ENCODE results near the gene JCHAIN. TPM values are rescaled to one million over a fixed set of nuclear protein-coding genes. Genes with fewer than 3 reads are reported as not detected.

The JCHAIN gene
- total and polyA plus RNA-seq, 9 of the 15 experiments (the other 6 are each of a cell fraction or from before 2014, with no cell fraction given): 0.04 to 0.68 (median 0.26) TPM; not detected in 5

DNA sequence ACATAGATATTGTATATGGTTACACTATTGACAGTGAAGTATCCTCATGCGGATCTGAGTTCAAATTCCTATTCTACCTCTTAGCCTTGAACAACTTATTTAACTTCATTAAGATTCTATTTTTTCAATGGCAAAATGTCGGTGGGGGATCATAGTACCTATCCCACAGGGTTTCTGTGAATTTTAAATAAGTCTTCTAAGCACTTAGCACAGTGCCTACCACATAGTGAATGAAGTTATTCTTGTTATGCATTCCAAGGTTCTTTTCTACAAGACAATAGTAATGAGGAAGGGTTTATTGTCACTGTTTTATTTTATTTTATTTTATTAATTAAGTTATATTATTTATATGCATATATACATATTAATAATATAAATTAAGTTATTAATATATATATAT lies 46.5 kb downstream of the JCHAIN start:
- ChIA-PET POLR2A (no interaction called here), CTCF (ENCODE audit: low intra/inter-chr PET ratio) (no interaction called here)
- WGBS (ENCODE audit: insufficient coverage, low coverage, missing lambda C conversion rate): 54% methylated on average over 2 of the region's 2 CpGs
- DNase-seq (ENCODE audit: extremely low read depth in 1 of 4, low spot score in 3 of 4) (no peak), ATAC-seq (no peak), FAIRE-seq (no peak)
- Histone ChIP-seq H3K4me2 (ENCODE audit: insufficient read depth, low read length) (no peak overlapping the region), H3K4me3 (no peak overlapping the region), H3K9me1 (ENCODE audit: control insufficient read depth, insufficient read depth, low read length) (no peaks in the 10 kb centered on the region), H4K20me1 (replicated peaks; ENCODE audit: control insufficient read depth, insufficient read depth, low read length) (no peaks in the 10 kb centered on the region), H3K27ac (ENCODE audit: extremely low read depth, low read depth, low read length) (no peak overlapping the region), H3K79me2 (ENCODE audit: control insufficient read depth, insufficient read depth, low read length) (no peaks in the 10 kb centered on the region), H3K4me1 (replicated peaks in 1 of 2; ENCODE audit: control insufficient read depth in 2 of 2, insufficient read depth in 2 of 2, low read length in 2 of 2) (no peaks in the 10 kb centered on the region), H3K9ac (ENCODE audit: insufficient read depth in 1 of 2, low read depth in 2 of 2, low read length in 2 of 2) (no peak overlapping the region), H3K27me3 (ENCODE audit: control insufficient read depth in 2 of 2, insufficient read depth in 2 of 2, low read length in 2 of 2) (no peaks in the 10 kb centered on the region; a peak in 1 of 5 replicates), H3K9me3 (replicated peaks; ENCODE audit: control insufficient read depth, insufficient read depth, low read depth, low read length) (no peaks in the 10 kb centered on the region), H3K36me3 (ENCODE audit: control insufficient read depth, insufficient read depth, low read length) (no peaks in the 10 kb centered on the region), H2AFZ (ENCODE audit: low read depth, low read length) (no peak overlapping the region)
- intact Hi-C loops (cut with micrococcal nuclease) (no loop called here), in situ Hi-C loops (cut with MboI) (loop anchor here (25.0 kb wide), 1 partner anchor 1093 kb away; no protein-coding TSS in a partner anchor)
- no TSS peak for BruUV-seq (replicated peaks)
- no peak for TF ChIP-seq COPS2 (conservative IDR thresholded peaks at IDR 0.05)
- TF ChIP-seq RREB1 (CRISPR knock-in tag; IDR thresholded peaks at IDR 0.05): no peak
- TF ChIP-seq ZBTB11 (CRISPR knock-in tag; IDR thresholded peaks at IDR 0.05): no peak
- no peak for TF ChIP-seq ZNF224 (CRISPR knock-in tag; IDR thresholded peaks at IDR 0.05)
- no peak for TF ChIP-seq CBFA2T3 (IDR thresholded peaks at IDR 0.05)
